ENCODE results near the gene HEY2. TPM values are rescaled to one million over a fixed set of nuclear protein-coding genes. Genes with fewer than 3 reads are reported as not detected.

HEY2 gene
- total and polyA plus RNA-seq, 10 of the 15 experiments (the other 5 are each of a cell fraction or from before 2014, with no cell fraction given), result 0.01 to 0.32 (median 0.08) TPM; not detected in 4

- POLR2A ChIA-PET, result interaction anchor here (0.7 to 5.8 kb wide), 16 partner anchors 9 to 200 kb away, joined by 3 to 79 read pairs (median 6); partner anchors contain the start of genes HINT3 and TRMT11
- TF ChIP-seq SIN3A (IDR thresholded peaks at IDR 0.05; ENCODE audit: low read depth, low read length), result no peak
- TF ChIP-seq ATF2 (IDR thresholded peaks at IDR 0.05; ENCODE audit: low read length), result 0 out of 2 replicates have a peak, but pooled peaks have one; percentile 15
- Histone ChIP-seq H3K4me3 (peak overlapping the region; percentile 91), H3K36me3 (ENCODE audit: control insufficient read depth in 2 of 2, insufficient read depth in 2 of 2, low read length in 1 of 2) (no peaks in the 10 kb centered on the region), H2AFZ (ENCODE audit: control insufficient read depth, low read depth, low read length) (peak overlapping the region; percentile 46), H3K4me1 (ENCODE audit: control insufficient read depth, insufficient read depth, low read length) (peaks cover 25% of the 10 kb centered on the region), H3K27me3 (replicated peaks in 1 of 2; ENCODE audit: control insufficient read depth in 2 of 2, insufficient read depth in 2 of 2, low read length in 1 of 2) (no peaks in the 10 kb centered on the region), H4K20me1 (ENCODE audit: control insufficient read depth, insufficient read depth) (no peaks in the 10 kb centered on the region), H3K79me2 (ENCODE audit: control insufficient read depth, insufficient read depth, low read length) (peaks cover 62% of the 10 kb centered on the region), H3K27ac (ENCODE audit: control insufficient read depth, insufficient read depth) (no peak overlapping the region), H3K9me3 (replicated peaks; ENCODE audit: control insufficient read depth, insufficient read depth, low read length) (no peaks in the 10 kb centered on the region), H3K4me2 (ENCODE audit: control insufficient read depth, insufficient read depth) (peak overlapping the region; percentile 66), H3K9ac (ENCODE audit: control insufficient read depth, insufficient read depth, low read length) (peak overlapping the region; percentile 77)
- CTCF ChIA-PET, result interaction anchor here (0.6 to 23.8 kb wide), 37 partner anchors 10 to 1474 kb away, joined by 3 to 505 read pairs (median 5); partner anchors contain the start of genes HINT3 and TRMT11
- RAD21 ChIA-PET (ENCODE audit: unreplicated experiment), result interaction anchor here (0.9 to 11.2 kb wide), 29 partner anchors 7 to 197 kb away, joined by 3 to 185 read pairs (median 6); partner anchors contain the start of genes HINT3 and TRMT11
- ATAC-seq (no peak), DNase-seq (ENCODE audit: low read depth, low spot score) (no peak), FAIRE-seq (no peak)
- SMC1A ChIA-PET (ENCODE audit: uncharacterized antibody, unreplicated experiment), result interaction anchor here (0.6 to 12.8 kb wide), 23 partner anchors 7 to 194 kb away, joined by 3 to 325 read pairs (median 11); partner anchors contain the start of genes HINT3 and TRMT11
- in situ Hi-C loops (cut with MboI), result loop anchor here (25.0 kb wide), 1 partner anchor 1496 kb away; no protein-coding TSS in a partner anchor
- intact Hi-C loops (cut with micrococcal nuclease; ENCODE audit: unreplicated experiment), result loop anchor here (2.0 to 5.0 kb wide), 3 partner anchors 41 to 165 kb away; partner anchors contain the start of gene HINT3
- BruUV-seq (replicated peaks), result no TSS peak
These were observed 42.4 kb downstream of the HEY2 start for GRCh38 chr6:125791820-125792165.

- SMC1A ChIA-PET (ENCODE audit: uncharacterized antibody, unreplicated experiment), result interaction anchor here (0.7 to 12.8 kb wide), 22 partner anchors 9 to 194 kb away, joined by 3 to 325 read pairs (median 8); partner anchors contain the start of genes HINT3 and TRMT11
- no peak for ATAC-seq
- Histone ChIP-seq H3K4me2 (ENCODE audit: control insufficient read depth, insufficient read depth) (peak overlapping the region; percentile 66), H4K20me1 (ENCODE audit: control insufficient read depth, insufficient read depth) (no peaks in the 10 kb centered on the region), H3K4me1 (ENCODE audit: control insufficient read depth, insufficient read depth, low read length) (peaks cover 27% of the 10 kb centered on the region), H3K79me2 (ENCODE audit: control insufficient read depth, insufficient read depth, low read length) (peaks cover 64% of the 10 kb centered on the region), H3K4me3 (peak overlapping the region; percentile 91), H3K9ac (ENCODE audit: control insufficient read depth, insufficient read depth, low read length) (peak overlapping the region; percentile 77; the same call in 1 of the 2 replicates), H3K27me3 (replicated peaks in 1 of 2; ENCODE audit: control insufficient read depth in 2 of 2, insufficient read depth in 2 of 2, low read length in 1 of 2) (no peaks in the 10 kb centered on the region), H3K27ac (ENCODE audit: control insufficient read depth, insufficient read depth) (no peak overlapping the region), H3K9me3 (replicated peaks; ENCODE audit: control insufficient read depth, insufficient read depth, low read length) (no peaks in the 10 kb centered on the region), H2AFZ (ENCODE audit: control insufficient read depth, low read depth, low read length) (no peak overlapping the region; the same call in 1 of the 2 replicates), H3K36me3 (ENCODE audit: control insufficient read depth in 2 of 2, insufficient read depth in 2 of 2, low read length in 1 of 2) (no peaks in the 10 kb centered on the region)
- intact Hi-C loops (cut with micrococcal nuclease; ENCODE audit: unreplicated experiment), result loop anchor here (5.0 kb wide), 2 partner anchors 40 to 65 kb away; no protein-coding TSS in a partner anchor
- no TSS peak for BruUV-seq (replicated peaks)
- in situ Hi-C loops (cut with MboI), result loop anchor here (25.0 kb wide), 1 partner anchor 1495 kb away; no protein-coding TSS in a partner anchor
- WGBS (ENCODE audit: insufficient coverage, insufficient replicate concordance, low lambda C conversion rate, missing lambda C conversion rate), result 62% methylated on average over 3 of the region's 3 CpGs
- POLR2A ChIA-PET, result interaction anchor here (0.7 to 5.8 kb wide), 10 partner anchors 11 to 199 kb away, joined by 3 to 79 read pairs (median 6); partner anchors contain the start of genes HINT3 and TRMT11
- RAD21 ChIA-PET (ENCODE audit: unreplicated experiment), result interaction anchor here (1.0 to 11.2 kb wide), 27 partner anchors 9 to 197 kb away, joined by 3 to 185 read pairs (median 6); partner anchors contain the start of genes HINT3 and TRMT11
- no peak for DNase-seq (ENCODE audit: low read depth, low spot score)
- CTCF ChIA-PET, result interaction anchor here (0.6 to 23.8 kb wide), 37 partner anchors 9 to 322 kb away, joined by 3 to 505 read pairs (median 5); partner anchors contain the start of genes HINT3 and TRMT11
- FAIRE-seq, result no peak
- no peak for TF ChIP-seq TCF12 (IDR thresholded peaks at IDR 0.05; ENCODE audit: low read depth, low read length)
- TF ChIP-seq E2F8 (IDR thresholded peaks at IDR 0.05; ENCODE audit: low read depth, partially characterized antibody), result no peak
- TF ChIP-seq MEF2B (IDR thresholded peaks at IDR 0.05; ENCODE audit: partially characterized antibody, poor library complexity, severe bottlenecking), result no peak
- TF ChIP-seq PRDM15 (CRISPR knock-in tag; IDR thresholded peaks at IDR 0.05), result no peak
These were observed 42.7 kb downstream of the HEY2 start for GRCh38 chr6:125792172-125792571.
